Ascending aorta (tissue), 2 donors: ENCODE data around the gene IFITM2. TPM values are rescaled to one million over a fixed set of nuclear protein-coding genes. Genes with fewer than 3 reads are reported as not detected.
A peak's percentile ranks its signal among the peaks of the same experiment; 100 is the strongest.

Experiments
- DNase-seq, 2 donors: peaks; one replicate each; pipeline ENCODE4 v3.0.0-alpha.2; 2019; ENCODE audit warnings: low spot score in 2 of 2
- H3K27ac ChIP-seq, 2 donors: fragments of 200-600 bp; sonication (generic); one replicate each; pipeline ENCODE4 v1.5.1; 2016 to 2017; ENCODE audit warnings: mild to moderate bottlenecking in 1 of 2
- H3K27me3 ChIP-seq: fragments of 200-600 bp; sonication (generic); one replicate; pipeline ENCODE4 v1.5.1; 2017
- H3K36me3 ChIP-seq, 2 donors: fragments of 200-600 bp; sonication (generic); one replicate each; pipeline ENCODE4 v1.5.1; 2016
- H3K4me1 ChIP-seq, 2 donors: fragments of 200-600 bp; sonication (generic); one replicate each; pipeline ENCODE4 v1.5.1; 2016 to 2017; ENCODE audit warnings: mild to moderate bottlenecking in 1 of 2
- H3K4me3 ChIP-seq, 2 donors: fragments of 200-600 bp; sonication (generic); one replicate each; pipeline ENCODE4 v1.5.1; 2016 to 2017; ENCODE audit warnings: mild to moderate bottlenecking in 1 of 2
- H3K9me3 ChIP-seq, 2 donors: fragments of 200-600 bp; sonication (generic); one replicate each; pipeline ENCODE4 v1.5.1; 2016
- intact Hi-C: fragments of 100-400 bp; cut with DNase I; formaldehyde crosslinking; loops from one replicate; pipeline ENCODE4 v1.15.1; 2023
- total RNA-seq: library from RNA; depleted of rRNA; stranded (reverse); fragments of >200 nt; gene quantifications from one replicate; pipeline ENCODE4 v1.1.0, GENCODE V29; 2016
- TF ChIP-seq, protein P1 (sequence below), 3 experiments: fragments of 200-600 bp in 2 of 3; fragments of 450-650 bp in 1 of 3; sonication (generic) in 2 of 3; IDR thresholded peaks; one replicate each; pipeline ENCODE4 v1.5.1; 2016 to 2019; ENCODE audit warnings: antibody characterized with exemption in 3 of 3, mild to moderate bottlenecking in 1 of 3, moderate library complexity in 1 of 3

IFITM2 gene
- total RNA-seq, 1 donor from 2014 or later: 1,131 TPM

- TF ChIP-seq, protein P1, sequence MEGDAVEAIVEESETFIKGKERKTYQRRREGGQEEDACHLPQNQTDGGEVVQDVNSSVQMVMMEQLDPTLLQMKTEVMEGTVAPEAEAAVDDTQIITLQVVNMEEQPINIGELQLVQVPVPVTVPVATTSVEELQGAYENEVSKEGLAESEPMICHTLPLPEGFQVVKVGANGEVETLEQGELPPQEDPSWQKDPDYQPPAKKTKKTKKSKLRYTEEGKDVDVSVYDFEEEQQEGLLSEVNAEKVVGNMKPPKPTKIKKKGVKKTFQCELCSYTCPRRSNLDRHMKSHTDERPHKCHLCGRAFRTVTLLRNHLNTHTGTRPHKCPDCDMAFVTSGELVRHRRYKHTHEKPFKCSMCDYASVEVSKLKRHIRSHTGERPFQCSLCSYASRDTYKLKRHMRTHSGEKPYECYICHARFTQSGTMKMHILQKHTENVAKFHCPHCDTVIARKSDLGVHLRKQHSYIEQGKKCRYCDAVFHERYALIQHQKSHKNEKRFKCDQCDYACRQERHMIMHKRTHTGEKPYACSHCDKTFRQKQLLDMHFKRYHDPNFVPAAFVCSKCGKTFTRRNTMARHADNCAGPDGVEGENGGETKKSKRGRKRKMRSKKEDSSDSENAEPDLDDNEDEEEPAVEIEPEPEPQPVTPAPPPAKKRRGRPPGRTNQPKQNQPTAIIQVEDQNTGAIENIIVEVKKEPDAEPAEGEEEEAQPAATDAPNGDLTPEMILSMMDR (IDR thresholded peaks at IDR 0.05): peak in 1 of 3 experiments; percentile 5
- H3K9me3 ChIP-seq: no peaks in the 10 kb centered on the region
- H3K4me1 ChIP-seq: no peaks in the 10 kb centered on the region
- peak overlapping the region; percentile 37 to 67 for H3K27ac ChIP-seq
- no peaks in the 10 kb centered on the region for H3K36me3 ChIP-seq
- no peak for DNase-seq
- intact Hi-C loops: no loop called here
- H3K27me3 ChIP-seq: no peaks in the 10 kb centered on the region
- no peak overlapping the region for H3K4me3 ChIP-seq
Measured at GRCh38 chr11:269146-269890, 38.3 kb upstream of the IFITM2 start.

- Histone ChIP-seq H3K9me3 (peaks cover 0 to under 1% of the 10 kb centered on the region in 2 donors), H3K27me3 (no peaks in the 10 kb centered on the region), H3K27ac (peak overlapping the region; percentile 37 to 43), H3K36me3 (no peaks in the 10 kb centered on the region), H3K4me1 (no peaks in the 10 kb centered on the region), H3K4me3 (no peak overlapping the region)
- intact Hi-C loops: no loop called here
- no peak for DNase-seq
- TF ChIP-seq, protein P1 (IDR thresholded peaks at IDR 0.05): no peak
Measured at GRCh38 chr11:270451-271318, 36.9 kb upstream of the IFITM2 start.

GRCh38 chr11:271319-271715 lies 36.3 kb upstream of the IFITM2 start:
- intact Hi-C loops: no loop called here
- TF ChIP-seq, protein P1 (IDR thresholded peaks at IDR 0.05): no peak
- H3K27me3 ChIP-seq: no peaks in the 10 kb centered on the region
- peak in 1 of 2 donors; percentile 52 for DNase-seq
- no peak overlapping the region for H3K27ac ChIP-seq
- H3K4me1 ChIP-seq: no peaks in the 10 kb centered on the region
- no peak overlapping the region for H3K4me3 ChIP-seq
- H3K36me3 ChIP-seq: no peaks in the 10 kb centered on the region
- H3K9me3 ChIP-seq: peaks cover 0 to 4% of the 10 kb centered on the region in 2 donors

- DNase-seq: no peak
- intact Hi-C loops: no loop called here
Measured at GRCh38 chr11:272195-272930, 35.3 kb upstream of the IFITM2 start.

DNA sequence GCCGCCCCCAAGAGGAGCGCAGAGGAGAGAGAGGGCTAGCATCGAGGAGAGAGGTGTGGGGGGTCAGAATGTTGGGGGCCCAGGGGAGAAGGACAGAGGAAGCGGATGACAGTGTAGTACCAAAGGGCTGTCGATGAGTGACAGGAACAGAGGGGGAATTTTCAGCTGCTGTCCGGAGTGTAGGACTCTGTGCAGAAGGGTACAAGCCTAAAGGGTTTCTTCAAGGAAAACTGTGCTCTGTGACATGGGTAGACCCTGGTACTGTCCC lies 34.8 kb upstream of the IFITM2 start:
- no peak overlapping the region for H3K4me3 ChIP-seq
- H3K9me3 ChIP-seq: peaks cover 0 to 4% of the 10 kb centered on the region in 2 donors
- no peaks in the 10 kb centered on the region for H3K27me3 ChIP-seq
- TF ChIP-seq, protein P1 (IDR thresholded peaks at IDR 0.05): no peak
- no peaks in the 10 kb centered on the region for H3K36me3 ChIP-seq
- DNase-seq: no peak
- intact Hi-C loops: no loop called here
- no peak overlapping the region for H3K27ac ChIP-seq
- H3K4me1 ChIP-seq: no peaks in the 10 kb centered on the region

More at GRCh38 chr11:272195-272930, 35.3 kb upstream of the IFITM2 start:
- H3K4me3 ChIP-seq: no peak overlapping the region
- peaks cover 0 to 4% of the 10 kb centered on the region in 2 donors for H3K9me3 ChIP-seq
- H3K27me3 ChIP-seq: no peaks in the 10 kb centered on the region
- no peaks in the 10 kb centered on the region for H3K36me3 ChIP-seq
- H3K4me1 ChIP-seq: no peaks in the 10 kb centered on the region
- TF ChIP-seq, protein P1 (IDR thresholded peaks at IDR 0.05): no peak
- no peak overlapping the region for H3K27ac ChIP-seq
